ENCODE results near the gene CYRIA. TPM values are rescaled to one million over a fixed set of nuclear protein-coding genes. Genes with fewer than 3 reads are reported as not detected.

CYRIA gene
- total RNA-seq, 1 donor from 2014 or later: 19.3 TPM

- Mint-ChIP-seq H3K27me3 (ENCODE audit: unreplicated experiment) (peaks cover 3% of the 10 kb centered on the region), H3K4me3 (ENCODE audit: unreplicated experiment) (no peak overlapping the region), H3K27ac (ENCODE audit: unreplicated experiment) (no peak overlapping the region), H3K36me3 (ENCODE audit: unreplicated experiment) (peaks cover 5% of the 10 kb centered on the region), H3K4me1 (ENCODE audit: low read depth, unreplicated experiment) (peaks cover 16% of the 10 kb centered on the region), H3K9me3 (ENCODE audit: unreplicated experiment) (peaks cover 9% of the 10 kb centered on the region)
- no peak for DNase-seq
- TF ChIP-seq CTCF (IDR thresholded peaks at IDR 0.05; ENCODE audit: partially characterized antibody, unreplicated experiment): no peak
Observed at GRCh38 chr2:16661526-16661925, 4.1 kb downstream of the CYRIA start.

GRCh38 chr2:16660556-16660955 is 5.1 kb downstream of the CYRIA start:
- TF ChIP-seq CTCF (IDR thresholded peaks at IDR 0.05; ENCODE audit: partially characterized antibody, unreplicated experiment): no peak
- Mint-ChIP-seq H3K27me3 (ENCODE audit: unreplicated experiment) (peaks cover 3% of the 10 kb centered on the region), H3K4me3 (ENCODE audit: unreplicated experiment) (no peak overlapping the region), H3K9me3 (ENCODE audit: unreplicated experiment) (peaks cover 4% of the 10 kb centered on the region), H3K4me1 (ENCODE audit: low read depth, unreplicated experiment) (peaks cover 16% of the 10 kb centered on the region), H3K36me3 (ENCODE audit: unreplicated experiment) (peaks cover 5% of the 10 kb centered on the region), H3K27ac (ENCODE audit: unreplicated experiment) (no peak overlapping the region)
- no peak for DNase-seq

GRCh38 chr2:16660114-16660513 is 5.5 kb downstream of the CYRIA start:
- Mint-ChIP-seq H3K9me3 (ENCODE audit: unreplicated experiment) (peaks cover 4% of the 10 kb centered on the region), H3K27me3 (ENCODE audit: unreplicated experiment) (peaks cover 3% of the 10 kb centered on the region), H3K36me3 (ENCODE audit: unreplicated experiment) (peaks cover 5% of the 10 kb centered on the region), H3K4me3 (ENCODE audit: unreplicated experiment) (no peak overlapping the region), H3K27ac (ENCODE audit: unreplicated experiment) (no peak overlapping the region), H3K4me1 (ENCODE audit: low read depth, unreplicated experiment) (peaks cover 19% of the 10 kb centered on the region)
- no peak for DNase-seq
- no peak for TF ChIP-seq CTCF (IDR thresholded peaks at IDR 0.05; ENCODE audit: partially characterized antibody, unreplicated experiment)

- Mint-ChIP-seq H3K4me3 (ENCODE audit: unreplicated experiment) (no peak overlapping the region), H3K27ac (ENCODE audit: unreplicated experiment) (no peak overlapping the region), H3K4me1 (ENCODE audit: low read depth, unreplicated experiment) (peaks cover 17% of the 10 kb centered on the region), H3K9me3 (ENCODE audit: unreplicated experiment) (no peaks in the 10 kb centered on the region), H3K27me3 (ENCODE audit: unreplicated experiment) (peaks cover 3% of the 10 kb centered on the region), H3K36me3 (ENCODE audit: unreplicated experiment) (peaks cover 5% of the 10 kb centered on the region)
- TF ChIP-seq CTCF (IDR thresholded peaks at IDR 0.05; ENCODE audit: partially characterized antibody, unreplicated experiment): no peak
- DNase-seq: no peak
Observed at GRCh38 chr2:16658076-16658739, 7.4 kb downstream of the CYRIA start.

- Mint-ChIP-seq H3K9me3 (ENCODE audit: unreplicated experiment) (no peaks in the 10 kb centered on the region), H3K27ac (ENCODE audit: unreplicated experiment) (no peak overlapping the region), H3K4me1 (ENCODE audit: low read depth, unreplicated experiment) (peaks cover 17% of the 10 kb centered on the region), H3K36me3 (ENCODE audit: unreplicated experiment) (peaks cover 5% of the 10 kb centered on the region), H3K27me3 (ENCODE audit: unreplicated experiment) (peaks cover 2% of the 10 kb centered on the region), H3K4me3 (ENCODE audit: unreplicated experiment) (no peak overlapping the region)
- DNase-seq: no peak
- TF ChIP-seq CTCF (IDR thresholded peaks at IDR 0.05; ENCODE audit: partially characterized antibody, unreplicated experiment): no peak
Observed at GRCh38 chr2:16657671-16658070, 8.0 kb downstream of the CYRIA start.
